ENCODE measurements around the gene RNF213.
"Not testable (repeated sequence)": the region's sequence is repeated elsewhere in the genome, so short reads cannot be mapped to it uniquely, and the experiment has no call there.

Gene RNF213

GRCh38 chr17:80295146-80295545, 34.5 kb downstream of the RNF213 start:
- DNase-seq (ENCODE audit: low read depth) = no peak

- DNase-seq (ENCODE audit: low read depth) = no peak
These were observed 34.9 kb downstream of the RNF213 start for GRCh38 chr17:80295559-80295958.

GRCh38 chr17:80296221-80296620, 35.6 kb downstream of the RNF213 start:
- no peak for DNase-seq (ENCODE audit: low read depth)

GRCh38 chr17:80297996-80298560, 37.4 kb downstream of the RNF213 start:
- DNase-seq (ENCODE audit: low read depth) = no peak

- DNase-seq (ENCODE audit: low read depth) = not testable (repeated sequence)
These were observed 38.9 kb downstream of the RNF213 start for GRCh38 chr17:80299350-80300100.

GRCh38 chr17:80300756-80301155, 40.1 kb downstream of the RNF213 start:
- not testable (repeated sequence) for DNase-seq (ENCODE audit: low read depth)

GRCh38 chr17:80303824-80304223, 43.2 kb downstream of the RNF213 start:
- no peak for DNase-seq (ENCODE audit: low read depth)

- DNase-seq (ENCODE audit: low read depth) = no peak
These were observed 47.5 kb downstream of the RNF213 start for GRCh38 chr17:80307994-80308691.

- no peak for DNase-seq (ENCODE audit: low read depth)
These were observed 48.3 kb downstream of the RNF213 start for GRCh38 chr17:80308692-80309517.

GRCh38 chr17:80311216-80311827, 50.7 kb downstream of the RNF213 start:
- DNase-seq (ENCODE audit: low read depth) = no peak

GRCh38 chr17:80312621-80313135, 52.0 kb downstream of the RNF213 start:
- no peak for DNase-seq (ENCODE audit: low read depth)

- no peak for DNase-seq (ENCODE audit: low read depth)
These were observed 52.6 kb downstream of the RNF213 start for GRCh38 chr17:80313160-80313829.

GRCh38 chr17:80313946-80314345, 53.3 kb downstream of the RNF213 start:
- DNase-seq (ENCODE audit: low read depth) = not testable (repeated sequence)

GRCh38 chr17:80315517-80316182, 55.0 kb downstream of the RNF213 start:
- no peak for DNase-seq (ENCODE audit: low read depth)

GRCh38 chr17:80316431-80316830, 55.8 kb downstream of the RNF213 start:
- DNase-seq (ENCODE audit: low read depth) = no peak

- no peak for DNase-seq (ENCODE audit: low read depth)
These were observed 56.5 kb downstream of the RNF213 start for GRCh38 chr17:80316927-80317705.

- DNase-seq (ENCODE audit: low read depth) = no peak
These were observed 57.0 kb downstream of the RNF213 start for GRCh38 chr17:80317706-80317980.

- no peak for DNase-seq (ENCODE audit: low read depth)
These were observed 57.5 kb downstream of the RNF213 start for GRCh38 chr17:80318166-80318565.

- no peak for DNase-seq (ENCODE audit: low read depth)
These were observed 58.8 kb downstream of the RNF213 start for GRCh38 chr17:80319262-80319998.

Measured in stimulated activated CD8-positive, alpha-beta memory T cell treated with anti-CD3 and anti-CD28 coated beads, Interleukin-15, amount 100 ng/mL, for 1 hour (primary cell).